HCT116 (cell line): ENCODE measurements around the gene SERTAD4. TPM values are rescaled to one million over a fixed set of nuclear protein-coding genes. Genes with fewer than 3 reads are reported as not detected.

Experiments
- ATAC-seq: fragments of 200-7000 bp; cut with Tn5 transposase; 2 replicates; pipeline ENCODE4 v1.9.1; 2020; ENCODE audit warnings: mild to moderate bottlenecking, moderate library complexity
- BruUV-seq: library from RNA; stranded (reverse); fragments of 400-500 nt; replicated peaks from 2 replicates; lab custom pipeline; 2021; lab: Mats Ljungman, UMichigan
- CTCF ChIA-PET: fragments of 300-600 bp; sonication (Branson Sonifier 250); formaldehyde crosslinking; loops from one replicate; lab custom pipeline; 2021; ENCODE audit warnings: antibody characterized with exemption; lab: Charles Lee
- POLR2A ChIA-PET: fragments of 300-600, 350-600 bp; sonication (Branson Sonifier 250); formaldehyde crosslinking; loops from one replicate; lab custom pipeline; 2021; ENCODE audit warnings: antibody characterized with exemption; lab: Charles Lee
- RAD21 ChIA-PET, 2 experiments: fragments of 300-600 bp; sonication (Branson Sonifier 250); formaldehyde crosslinking; loops; one replicate each; lab custom pipeline; 2023; ENCODE audit warnings: low total read pairs in 2 of 2; ENCODE audit not compliant: uncharacterized antibody in 2 of 2, unreplicated experiment in 2 of 2, low non-redundant PET in 1 of 2; lab: Charles Lee
- DNase-seq: peaks from one replicate; pipeline ENCODE4 v3.0.0-alpha.2; 2010; ENCODE audit warnings: low read depth, low spot score
- H2AFZ ChIP-seq: fragments of 200-600 bp; shearing (Covaris generic), sonication (generic); 2 replicates; pipeline ENCODE4 v1.6.1; 2017; ENCODE audit warnings: low read depth, mixed run types, mixed read lengths, antibody characterized with exemption, low read length; ENCODE audit not compliant: poor library complexity, severe bottlenecking
- H3K27ac ChIP-seq: 2 replicates; pipeline ENCODE4 v1.5.1; 2012; ENCODE audit warnings: low read depth, low read length
- H3K27me3 ChIP-seq: fragments of 200-600 bp; sonication (generic); 2 replicates; pipeline ENCODE4 v1.6.1; 2016; ENCODE audit warnings: mixed run types, low read length, mixed read lengths; ENCODE audit not compliant: insufficient read depth
- H3K36me3 ChIP-seq, 2 experiments: fragments of 200-500 bp in 1 of 2; fragments of 200-600 bp in 1 of 2; sonication (Bioruptor generic) in 1 of 2; sonication (generic) in 1 of 2; 2 replicates each; pipeline versions ENCODE4 v1.5.1 to v1.6.1; 2014 to 2016; ENCODE audit warnings: low read length in 2 of 2, inconsistent platforms in 1 of 2, mixed read lengths in 1 of 2, mixed run types in 1 of 2; ENCODE audit not compliant: insufficient read depth in 2 of 2, control insufficient read depth in 1 of 2
- H3K4me1 ChIP-seq, 2 experiments: fragments of 200-600 bp in 1 of 2; sonication (generic) in 1 of 2; 2 replicates each; pipeline versions ENCODE4 v1.5.1 to v1.6.1; 2012 to 2017; ENCODE audit warnings: low read length in 2 of 2, inconsistent platforms in 1 of 2, mild to moderate bottlenecking in 1 of 2, mixed read lengths in 1 of 2, mixed run types in 1 of 2, moderate library complexity in 1 of 2; ENCODE audit not compliant: insufficient read depth in 2 of 2, control insufficient read depth in 1 of 2
- H3K4me2 ChIP-seq: fragments of 200-600 bp; sonication (generic); 2 replicates; pipeline ENCODE4 v1.6.1; 2017; ENCODE audit warnings: mixed run types, low read length, mixed read lengths
- H3K4me3 ChIP-seq, 2 experiments: fragments of 200-600 bp in 1 of 2; sonication (generic) in 1 of 2; replicated peaks in 1 of 2; 2 replicates each; pipeline ENCODE4 v1.5.1; 2011 to 2016; ENCODE audit warnings: low read length in 2 of 2, control low read depth in 1 of 2, low read depth in 1 of 2, mild to moderate bottlenecking in 1 of 2, mixed read lengths in 1 of 2, mixed run types in 1 of 2
- H3K79me2 ChIP-seq: fragments of 200-600 bp; sonication (generic); 2 replicates; pipeline ENCODE4 v1.6.1; 2017; ENCODE audit warnings: mild to moderate bottlenecking, mixed run types, low read length, moderate library complexity, mixed read lengths; ENCODE audit not compliant: insufficient read depth
- H3K9ac ChIP-seq: fragments of 200-600 bp; sonication (generic); 2 replicates; pipeline ENCODE4 v1.6.1; 2016; ENCODE audit warnings: low read length, mixed read lengths
- H3K9me2 ChIP-seq: fragments of 200-600 bp; sonication (generic), shearing (Covaris generic); 2 replicates; pipeline ENCODE4 v1.6.1; 2017; ENCODE audit warnings: mixed run types, mild to moderate bottlenecking, moderate library complexity; ENCODE audit not compliant: insufficient read depth
- H3K9me3 ChIP-seq, 2 experiments: fragments of 200-500 bp in 1 of 2; fragments of 200-600 bp in 1 of 2; sonication (Bioruptor generic) in 1 of 2; sonication (generic) in 1 of 2; 2 replicates each; pipeline ENCODE4 v1.6.1; 2014 to 2017; ENCODE audit warnings: low read length in 2 of 2, mixed read lengths in 2 of 2, inconsistent platforms in 1 of 2, low read depth in 1 of 2, mild to moderate bottlenecking in 1 of 2, mixed run types in 1 of 2, moderate library complexity in 1 of 2; ENCODE audit not compliant: control insufficient read depth in 1 of 2, insufficient read depth in 1 of 2
- H4K20me1 ChIP-seq: fragments of 200-600 bp; sonication (generic), shearing (Covaris generic); 2 replicates; pipeline ENCODE4 v1.6.1; 2017; ENCODE audit warnings: mixed run types, mild to moderate bottlenecking, moderate library complexity; ENCODE audit not compliant: insufficient read depth
- ATF3 ChIP-seq: IDR thresholded peaks from 2 replicates; pipeline ENCODE4 v1.6.1; 2012
- CTCF ChIP-seq, 3 experiments: fragments of 200-600 bp in 1 of 3; sonication (generic) in 1 of 3; IDR thresholded peaks in 2 of 3; conservative IDR thresholded peaks in 1 of 3; 2 replicates each; pipeline ENCODE4 v1.5.1; 2012 to 2017; ENCODE audit warnings: low read depth in 2 of 3, low read length in 2 of 3, antibody characterized with exemption in 1 of 3, borderline replicate concordance in 1 of 3, control low read depth in 1 of 3, mild to moderate bottlenecking in 1 of 3, mixed read lengths in 1 of 3, mixed run types in 1 of 3, moderate library complexity in 1 of 3; ENCODE audit not compliant: insufficient read depth in 1 of 3
- ELF1 ChIP-seq: IDR thresholded peaks from 2 replicates; pipeline ENCODE4 v1.6.1; 2012; ENCODE audit warnings: low read depth, borderline replicate concordance
- EZH2 ChIP-seq: fragments of 200-600 bp; sonication (generic); IDR thresholded peaks from 2 replicates; pipeline ENCODE4 v1.6.1; 2017; ENCODE audit warnings: antibody characterized with exemption, mixed run types
- EZH2phosphoT487 ChIP-seq: fragments of 200-600 bp; IDR thresholded peaks from 2 replicates; pipeline ENCODE4 v1.6.1; 2018; ENCODE audit warnings: antibody characterized with exemption, borderline replicate concordance
- JUND ChIP-seq: IDR thresholded peaks from 2 replicates; pipeline ENCODE4 v1.6.1; 2012
- MAX ChIP-seq: IDR thresholded peaks from 2 replicates; pipeline ENCODE4 v1.6.1; 2012
- POLR2AphosphoS5 ChIP-seq: IDR thresholded peaks from 2 replicates; pipeline ENCODE4 v1.6.1; 2011; ENCODE audit warnings: mild to moderate bottlenecking, low read depth, low read length, moderate library complexity
- RAD21 ChIP-seq: IDR thresholded peaks from 2 replicates; pipeline ENCODE4 v1.6.1; 2012; ENCODE audit warnings: low read depth, mild to moderate bottlenecking
- SIN3A ChIP-seq: IDR thresholded peaks from 2 replicates; pipeline ENCODE4 v1.6.1; 2012; ENCODE audit warnings: low read depth
- YY1 ChIP-seq: IDR thresholded peaks from 2 replicates; pipeline ENCODE4 v1.6.1; 2011; ENCODE audit warnings: low read length, low read depth, moderate library complexity, mild to moderate bottlenecking; ENCODE audit not compliant: insufficient replicate concordance; ENCODE audit errors: extremely low read depth
- ZBTB33 ChIP-seq: IDR thresholded peaks from 2 replicates; pipeline ENCODE4 v1.6.1; 2011; ENCODE audit warnings: mild to moderate bottlenecking, low read length, moderate library complexity; ENCODE audit not compliant: insufficient replicate concordance; ENCODE audit errors: extremely low read depth
- ZNF274 ChIP-seq: fragments of 200-500 bp; sonication (Bioruptor generic); IDR thresholded peaks from 2 replicates; pipeline ENCODE4 v1.6.1; 2014; ENCODE audit warnings: mild to moderate bottlenecking, low read depth, low read length, inconsistent platforms
- intact Hi-C: fragments of 100-400 bp; cut with micrococcal nuclease; formaldehyde crosslinking; loops from 2 replicates; pipeline ENCODE4 v1.10.0; 2022
- total RNA-seq: library from RNA; stranded (reverse); gene quantifications from one replicate; pipeline ENCODE4 v1.2.1, GENCODE V29; 2021; ENCODE audit not compliant: unreplicated experiment

The SERTAD4 gene
- total RNA-seq, 1 experiment from 2014 or later = 0.07 TPM

- no peaks in the 10 kb centered on the region for H3K9me3 ChIP-seq
- intact Hi-C loops = no loop called here
- H3K4me2 ChIP-seq = peak overlapping the region; percentile 94
- H3K79me2 ChIP-seq = no peaks in the 10 kb centered on the region
- TF ChIP-seq POLR2AphosphoS5 (no peak), EZH2 (0 out of 2 replicates have a peak, but pooled peaks have one; percentile 20)
- DNase-seq (no peak), ATAC-seq (no peak)
- RAD21 ChIA-PET = interaction anchor here in 1 of 2 experiments (1.2 kb wide), 1 partner anchor 142 kb away, joined by 3 read pairs; no protein-coding TSS in a partner anchor
- no peaks in the 10 kb centered on the region for H3K9me2 ChIP-seq
- CTCF ChIA-PET = no interaction called here
- peaks cover 7 to 21% of the 10 kb centered on the region in 2 experiments; a peak in 2 of 4 replicates for H3K4me1 ChIP-seq
- H4K20me1 ChIP-seq = no peaks in the 10 kb centered on the region
- no peak overlapping the region for H3K27ac ChIP-seq
- peak overlapping the region; percentile 31 for H2AFZ ChIP-seq
- H3K4me3 ChIP-seq = peak overlapping the region; percentile 10 to 57; a peak in 3 of 4 replicates
- H3K9ac ChIP-seq = no peak overlapping the region
- BruUV-seq = no TSS peak
- POLR2A ChIA-PET = interaction anchor here (1.0 kb wide), 1 partner anchor 11 kb away, joined by 8 read pairs; no protein-coding TSS in a partner anchor
- no peaks in the 10 kb centered on the region for H3K36me3 ChIP-seq
- H3K27me3 ChIP-seq = peaks cover 49% of the 10 kb centered on the region
Measured at GRCh38 chr1:210231846-210232510, 618 bp upstream of the SERTAD4 start.

GRCh38 chr1:210233216-210233494 is 559 bp downstream of the SERTAD4 start:
- peaks cover 49% of the 10 kb centered on the region for H3K27me3 ChIP-seq
- H3K9ac ChIP-seq = no peak overlapping the region
- no peaks in the 10 kb centered on the region for H4K20me1 ChIP-seq
- no TSS peak for BruUV-seq
- H3K4me1 ChIP-seq = peaks cover 7 to 21% of the 10 kb centered on the region in 2 experiments; a peak in 2 of 4 replicates
- no peaks in the 10 kb centered on the region for H3K9me3 ChIP-seq
- H3K4me2 ChIP-seq = peak overlapping the region; percentile 94
- no peak overlapping the region for H2AFZ ChIP-seq
- POLR2A ChIA-PET = interaction anchor here (1.1 kb wide), 2 partner anchors 11 to 141 kb away, joined by 4 to 7 read pairs; no protein-coding TSS in a partner anchor
- DNase-seq = no peak
- H3K79me2 ChIP-seq = no peaks in the 10 kb centered on the region
- RAD21 ChIA-PET = interaction anchor here in 1 of 2 experiments (1.2 kb wide), 1 partner anchor 141 kb away, joined by 3 read pairs; no protein-coding TSS in a partner anchor
- no peaks in the 10 kb centered on the region for H3K9me2 ChIP-seq
- TF ChIP-seq JUND (no peak), YY1 (no peak), MAX (no peak), ELF1 (no peak), ZNF274 (no peak), EZH2phosphoT487 (no peak), ATF3 (no peak), SIN3A (no peak), CTCF (IDR thresholded peaks at IDR 0.05 in 2 of 3, conservative IDR thresholded peaks at IDR 0.05 in 1 of 3; ENCODE audit: borderline replicate concordance in 1 of 3, insufficient read depth in 1 of 3, low read depth in 2 of 3, low read length in 2 of 3) (no peak), RAD21 (no peak), ZBTB33 (no peak)
- TF ChIP-seq, all 23 proteins: peak for 0
- Histone ChIP-seq H3K36me3 (no peaks in the 10 kb centered on the region), H3K4me3 (peak overlapping the region; percentile 37 to 57), H3K27ac (no peak overlapping the region; the same call in 1 of the 2 replicates)
- peak; percentile 62 for ATAC-seq
- intact Hi-C loops = no loop called here
- CTCF ChIA-PET = no interaction called here
